HG02571 (cell line): ENCODE results near the gene CAV1.

Experiments
- ATAC-seq: cut with Tn5 transposase; IDR thresholded peaks from one replicate; pipeline ENCODE4 v1.9.1; 2021; ENCODE audit warnings: mild to moderate bottlenecking, moderate library complexity; ENCODE audit not compliant: unreplicated experiment

The CAV1 gene

DNA sequence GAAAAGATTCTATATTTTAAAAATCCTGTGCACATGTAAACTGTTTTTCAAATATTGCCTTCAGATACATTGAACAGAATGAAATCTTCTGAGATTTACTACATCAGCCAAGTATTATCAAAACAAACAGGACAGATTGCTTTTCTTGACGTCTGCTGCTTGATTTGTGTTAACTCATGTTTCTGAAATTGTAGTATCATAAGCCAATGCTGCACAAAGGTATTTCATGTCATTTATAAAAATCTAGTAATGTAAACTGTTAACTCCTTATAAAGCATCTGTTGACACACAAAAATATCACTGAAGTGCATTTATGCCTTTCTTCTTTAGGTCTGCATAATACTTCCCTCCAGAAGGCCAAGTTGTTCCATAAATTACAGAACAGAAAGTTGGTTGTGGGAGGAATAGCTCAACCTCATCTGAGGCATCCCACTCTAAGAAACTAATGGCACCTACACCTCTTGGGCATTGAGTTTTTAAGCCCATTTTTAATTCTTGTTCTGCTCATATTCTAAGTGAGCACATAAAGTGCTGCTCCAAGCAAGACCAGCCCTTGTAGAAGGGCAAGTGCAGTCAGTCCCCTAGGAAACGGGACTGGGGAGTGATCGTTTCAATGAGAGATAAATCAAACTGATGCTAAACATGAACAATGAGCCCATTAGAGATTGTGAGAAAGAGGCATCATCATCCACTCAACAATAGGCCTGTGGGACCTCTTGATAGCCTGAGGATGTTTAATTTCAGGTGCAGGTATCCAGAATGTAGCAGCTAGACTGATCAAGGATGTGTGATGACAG lies 28.5 kb downstream of the CAV1 start:
- ATAC-seq: no peak

DNA sequence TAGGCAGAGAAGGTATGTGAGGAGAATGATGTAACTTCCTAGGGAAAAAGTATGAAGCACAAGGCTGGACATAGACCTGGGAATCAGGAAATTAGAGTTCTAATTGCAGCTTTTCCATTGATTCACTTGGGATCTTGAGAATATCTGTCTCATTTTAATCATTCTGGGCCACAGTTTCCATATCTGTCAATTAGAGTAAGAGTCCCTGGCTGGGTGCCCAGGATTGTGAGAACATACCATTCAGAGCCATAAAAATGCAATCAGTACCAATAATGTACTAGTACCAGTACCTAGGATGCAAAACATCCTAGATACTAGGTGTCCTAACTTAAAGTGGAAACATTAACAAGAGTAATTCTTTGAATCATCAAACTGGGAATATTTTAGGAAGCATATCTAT lies 29.6 kb downstream of the CAV1 start:
- ATAC-seq: no peak

DNA sequence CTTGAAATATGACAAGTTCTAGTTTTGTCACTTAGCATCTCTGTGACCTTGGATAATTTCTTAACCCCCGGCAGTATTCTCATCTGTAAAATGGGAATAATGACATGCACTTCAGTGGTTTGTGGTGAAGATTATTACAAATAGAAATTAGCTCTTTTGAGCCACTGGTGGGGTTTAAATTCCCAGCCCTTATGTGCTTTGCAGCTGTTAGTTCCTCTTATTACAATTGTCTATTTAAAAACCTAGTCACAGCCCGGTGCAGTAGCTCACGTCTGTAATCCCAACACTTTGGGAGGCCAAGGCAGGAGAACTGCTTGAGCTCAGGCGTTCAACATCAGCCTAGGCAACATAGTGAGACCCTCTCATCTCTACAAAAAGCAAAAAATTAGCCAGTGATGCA lies 30.1 kb downstream of the CAV1 start:
- ATAC-seq: no peak

DNA sequence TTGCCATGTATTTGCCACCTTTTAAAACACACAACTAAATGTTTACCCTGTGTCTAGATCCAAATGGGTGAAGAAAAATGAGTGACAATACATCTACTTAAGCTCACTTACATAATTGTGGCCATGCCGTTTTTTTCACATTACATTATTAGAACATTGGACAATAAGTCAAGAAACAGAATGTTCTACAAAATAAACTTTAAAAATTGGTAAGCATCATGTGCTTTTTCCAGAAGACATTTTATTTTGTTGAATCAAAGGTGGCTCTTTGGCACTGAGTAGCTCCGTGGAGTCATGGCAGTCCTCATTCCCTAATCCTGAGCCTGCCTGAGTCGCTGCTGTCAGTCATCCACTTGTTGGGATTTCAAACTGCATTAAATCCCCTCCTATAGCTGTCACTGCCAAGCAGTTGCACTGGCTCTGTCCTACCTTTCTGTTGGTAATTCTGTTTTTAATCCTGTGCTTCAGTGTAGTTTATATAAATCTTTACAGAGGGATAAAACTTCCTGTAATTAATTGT lies 32.3 kb downstream of the CAV1 start:
- ATAC-seq: no peak

DNA sequence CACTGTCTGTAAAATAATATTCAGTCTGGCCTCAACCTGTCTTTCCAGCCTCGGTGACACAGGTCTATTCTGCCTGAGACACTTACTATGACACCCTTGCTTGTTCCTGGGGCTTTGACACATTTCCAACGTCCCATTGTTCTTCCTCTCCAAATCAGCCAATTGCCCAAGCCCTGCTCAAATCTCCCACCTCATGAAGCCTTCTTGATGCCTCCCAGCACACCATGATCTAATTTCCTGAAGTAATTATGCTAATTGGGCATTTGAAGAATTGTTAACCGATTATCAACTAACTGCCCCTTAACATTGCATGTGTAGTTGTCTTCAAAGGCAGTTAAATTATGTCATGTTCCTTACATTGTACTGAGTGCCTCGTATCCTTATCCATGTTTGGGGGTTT lies 33.1 kb downstream of the CAV1 start:
- no peak for ATAC-seq

DNA sequence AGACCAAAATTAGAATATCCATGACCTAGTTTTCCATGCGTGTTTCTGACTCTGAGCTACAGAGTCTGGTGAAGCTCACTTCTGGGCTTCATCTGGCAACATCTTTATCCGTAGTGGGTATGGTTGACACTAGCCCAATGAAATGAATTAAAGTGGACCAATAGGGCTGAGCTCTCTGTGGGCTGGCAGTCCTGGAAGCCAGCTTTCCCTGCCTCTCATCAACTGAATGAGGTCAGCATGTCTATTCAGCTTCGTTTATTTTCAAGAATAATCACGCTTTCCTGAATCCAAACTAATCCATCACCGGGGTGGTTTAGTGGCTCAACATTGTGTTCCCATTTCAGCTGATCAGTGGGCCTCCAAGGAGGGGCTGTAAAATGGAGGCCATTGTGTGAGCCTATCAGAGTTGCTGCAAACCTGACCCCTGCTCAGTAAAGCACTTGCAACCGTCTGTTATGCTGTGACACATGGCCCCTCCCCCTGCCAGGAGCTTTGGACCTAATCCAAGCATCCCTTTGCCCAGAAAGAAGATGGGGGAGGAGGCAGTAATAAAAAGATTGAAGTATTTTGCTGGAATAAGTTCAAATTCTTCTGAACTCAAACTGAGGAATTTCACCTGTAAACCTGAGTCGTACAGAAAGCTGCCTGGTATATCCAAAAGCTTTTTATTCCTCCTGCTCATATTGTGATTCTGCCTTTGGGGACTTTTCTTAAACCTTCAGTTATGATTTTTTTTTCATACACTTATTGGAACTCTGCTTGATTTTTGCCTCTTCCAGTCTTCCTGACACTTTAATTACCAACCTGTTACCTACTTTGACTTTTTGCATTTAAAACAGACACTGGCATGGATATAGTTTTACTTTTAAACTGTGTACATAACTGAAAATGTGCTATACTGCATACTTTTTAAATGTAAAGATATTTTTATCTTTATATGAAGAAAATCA lies 35.5 kb downstream of the CAV1 start:
- no peak for ATAC-seq

DNA sequence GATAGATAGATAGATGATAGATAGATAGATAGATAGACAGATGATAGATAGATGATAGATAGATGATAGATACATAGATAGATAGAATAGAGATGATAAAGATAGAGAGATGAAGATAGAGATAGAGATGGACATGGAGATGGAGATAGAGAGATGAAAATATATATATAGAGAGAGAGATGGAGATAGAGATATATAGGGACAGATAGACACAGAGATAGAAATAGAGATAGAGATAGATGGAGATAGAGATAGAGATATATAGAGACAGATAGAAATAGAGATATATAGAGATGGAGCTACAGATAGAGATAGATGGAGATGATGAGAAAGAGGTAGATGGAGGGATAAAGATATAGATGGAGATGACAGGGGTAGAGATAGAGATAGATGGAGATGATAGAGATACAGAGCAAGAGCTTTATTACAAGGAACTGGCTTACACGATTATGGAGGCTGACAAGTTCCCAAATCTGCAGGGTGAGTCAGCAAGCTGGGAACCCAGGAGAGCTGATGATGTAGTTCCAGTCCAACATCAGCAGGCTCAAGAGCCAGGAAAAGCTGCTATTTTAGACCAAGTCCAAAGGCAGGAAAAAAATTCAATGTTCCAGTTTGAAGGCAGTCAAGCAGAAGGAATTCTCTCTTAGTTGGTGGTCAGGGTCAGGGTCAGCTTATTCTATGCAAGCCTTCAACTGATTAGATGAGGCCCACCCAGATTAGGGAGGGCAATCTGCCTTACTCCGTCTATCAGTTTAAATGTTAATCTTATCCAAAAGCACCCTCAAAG lies 37.1 kb downstream of the CAV1 start:
- no peak for ATAC-seq

DNA sequence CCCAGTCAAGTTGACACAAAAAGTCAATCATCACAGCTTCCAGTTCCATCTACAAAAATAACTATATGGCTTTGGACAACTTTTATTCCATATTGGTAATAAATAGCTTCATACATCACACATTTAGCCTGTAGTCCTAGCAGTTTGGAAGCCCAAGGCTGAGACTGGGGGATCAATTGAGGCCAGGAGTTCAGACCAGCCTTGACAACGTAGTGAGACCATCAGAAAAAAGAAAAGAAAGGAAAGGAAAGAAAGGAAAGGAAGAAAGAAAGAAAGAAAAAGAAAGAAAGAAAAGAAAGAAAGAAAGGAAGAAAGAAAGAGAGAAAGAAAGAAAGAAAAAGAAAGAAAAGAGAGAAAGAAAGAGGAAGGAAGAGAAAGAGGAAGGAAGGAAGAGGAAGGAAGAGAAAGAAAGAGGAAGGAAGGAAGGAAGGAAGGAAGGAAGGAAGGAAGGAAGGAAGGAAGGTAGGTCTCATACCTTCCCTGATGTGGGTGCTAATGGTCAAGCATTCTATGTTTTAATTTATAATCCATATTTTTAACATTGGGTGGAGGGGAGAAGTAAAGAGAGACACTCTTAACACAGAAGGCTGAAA lies 37.8 kb downstream of the CAV1 start:
- ATAC-seq: no peak

DNA sequence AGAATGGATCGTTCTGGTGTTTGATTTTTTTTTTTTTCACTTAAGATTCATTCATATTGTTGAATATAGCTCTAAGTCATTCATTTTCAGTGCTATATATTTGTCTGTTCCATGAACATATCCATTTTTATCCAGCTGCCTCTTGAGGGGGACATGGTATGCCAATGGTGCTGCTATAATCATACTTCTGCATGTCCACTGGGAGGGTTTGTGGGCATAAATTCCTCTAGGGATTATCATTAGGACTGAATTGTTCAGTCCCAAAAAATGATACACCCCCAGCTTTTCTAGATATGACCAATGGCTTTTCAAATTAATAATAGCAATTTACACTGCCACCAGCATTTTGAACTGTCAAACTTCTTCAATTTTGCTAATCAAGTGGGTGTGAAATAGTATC lies 41.1 kb downstream of the CAV1 start:
- no peak for ATAC-seq

DNA sequence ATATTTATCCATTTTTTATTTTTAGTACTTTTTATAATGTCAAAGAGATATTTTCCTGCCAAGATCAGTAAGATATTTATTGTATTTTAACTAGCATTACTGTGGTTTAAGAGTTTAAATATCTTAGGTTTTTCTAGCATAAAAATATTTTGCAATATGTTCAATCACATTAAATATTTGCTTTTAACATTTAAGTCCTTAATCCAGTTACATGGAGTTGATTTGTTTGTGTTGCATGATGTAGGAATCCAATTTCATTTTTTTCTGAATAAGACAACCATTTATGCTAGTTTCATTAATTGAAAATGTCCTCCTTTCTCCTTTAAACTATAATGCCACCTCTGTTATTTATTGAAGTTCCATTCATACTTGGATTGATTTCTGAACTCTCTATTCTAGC lies 41.8 kb downstream of the CAV1 start:
- no peak for ATAC-seq

DNA sequence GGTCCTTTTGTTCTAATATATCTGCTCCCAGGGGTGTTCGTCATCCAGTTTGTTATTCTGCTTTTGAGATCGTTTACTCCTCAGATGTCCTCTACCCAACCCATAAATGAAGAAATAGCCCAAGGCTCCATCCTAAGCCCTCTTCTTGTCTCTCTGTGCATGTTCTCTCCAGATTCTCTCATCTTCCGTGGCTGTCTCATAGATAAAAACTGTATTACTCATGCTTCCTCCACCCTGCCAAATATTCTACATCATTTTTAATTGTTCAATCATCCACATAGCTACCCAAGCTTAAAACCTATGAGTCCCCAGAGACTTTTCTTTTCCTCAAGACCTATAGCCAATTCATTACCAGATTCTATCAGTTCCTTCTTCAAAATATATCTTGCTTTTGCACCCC lies 44.9 kb downstream of the CAV1 start:
- no peak for ATAC-seq

DNA sequence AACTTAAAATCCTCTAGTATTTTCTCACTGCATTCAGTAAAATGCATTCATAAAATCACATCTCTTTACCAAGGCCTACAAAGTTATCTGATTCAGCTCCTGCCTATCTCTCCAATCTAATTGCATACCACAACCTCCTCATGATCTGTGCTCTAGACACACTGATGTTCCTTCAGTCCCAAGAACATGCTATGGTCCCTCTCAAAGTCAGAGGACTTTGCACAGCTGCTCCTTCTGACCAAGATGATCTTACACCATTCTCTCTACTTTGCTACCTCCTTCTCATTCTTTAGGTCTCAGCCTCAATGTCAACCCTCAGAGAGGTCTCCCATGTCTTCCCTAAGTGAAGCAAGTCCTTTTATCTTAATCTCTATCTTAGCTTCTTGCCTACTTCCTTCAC lies 45.5 kb downstream of the CAV1 start:
- no peak for ATAC-seq

DNA sequence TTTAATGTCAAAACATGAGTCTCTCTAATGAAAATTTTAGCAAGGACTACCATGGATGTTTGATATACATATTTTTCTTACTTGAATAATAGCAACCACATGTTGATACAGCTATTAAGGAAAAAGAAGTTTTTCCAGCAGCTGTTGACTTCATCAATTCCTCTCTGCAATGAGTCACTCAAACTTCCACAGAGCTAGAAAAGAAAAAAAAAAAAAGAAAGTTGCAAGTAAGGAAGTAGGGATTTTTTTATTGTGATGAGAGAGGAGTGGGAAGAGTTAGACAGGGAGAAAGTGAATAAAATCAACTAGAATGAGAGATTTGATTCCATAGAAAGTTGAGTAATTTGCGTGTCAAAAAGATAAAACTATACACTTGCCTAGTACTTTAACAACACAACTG lies 46.2 kb downstream of the CAV1 start:
- no peak for ATAC-seq

DNA sequence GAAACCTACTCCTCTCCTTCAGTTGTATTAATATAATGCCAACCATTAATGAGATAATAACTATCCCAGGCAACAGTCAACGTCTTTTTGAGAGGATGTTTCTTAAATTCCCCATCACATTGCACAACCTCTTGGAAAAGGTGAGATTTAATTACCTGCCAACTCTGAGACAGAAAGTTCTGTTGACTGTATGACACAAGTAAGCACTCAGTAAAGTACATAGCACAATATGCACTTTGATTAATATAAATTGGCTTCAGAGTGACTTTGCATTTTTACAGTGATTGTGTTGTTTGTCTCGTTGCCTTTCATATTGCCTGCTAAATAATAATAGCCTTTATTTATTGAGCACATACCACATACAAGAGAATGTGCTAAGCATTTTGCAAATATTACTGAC lies 46.7 kb downstream of the CAV1 start:
- ATAC-seq: no peak

DNA sequence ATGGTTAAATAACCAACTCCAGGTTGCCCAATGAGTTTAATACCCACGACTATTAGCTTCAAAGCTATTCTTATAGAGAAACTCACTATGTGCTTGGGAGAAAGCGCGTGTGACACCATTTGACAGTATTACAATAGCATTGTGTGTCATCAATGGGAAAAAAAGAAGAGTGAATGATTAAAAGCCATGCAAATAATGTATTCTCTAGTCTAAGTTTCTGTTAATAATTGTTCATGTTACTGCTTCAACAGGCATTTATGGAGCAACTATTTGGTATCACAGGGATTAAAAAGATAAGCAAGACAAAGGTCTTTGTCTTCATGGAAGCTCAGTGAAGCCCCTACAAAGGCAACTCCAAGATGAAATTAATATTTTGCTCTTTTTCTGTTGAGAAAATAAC lies 47.2 kb downstream of the CAV1 start:
- no peak for ATAC-seq

DNA sequence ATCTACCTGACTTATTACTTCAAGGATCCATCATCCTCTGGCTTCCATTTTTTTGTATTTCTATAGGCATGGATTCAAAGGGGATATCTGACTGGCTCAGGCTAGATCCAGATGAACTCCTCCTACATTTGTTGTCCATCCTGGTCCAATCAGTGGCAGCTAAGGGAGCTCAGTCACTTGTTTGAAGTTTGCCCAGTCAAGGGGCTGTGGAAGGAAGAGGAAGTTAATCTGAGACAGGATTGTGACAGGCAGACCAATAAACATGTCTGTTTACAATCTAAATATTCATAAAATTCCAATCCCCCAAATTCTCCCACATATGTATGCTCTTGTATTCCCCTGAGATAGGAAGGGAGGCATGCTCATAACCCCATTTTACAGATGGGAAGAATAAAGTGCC lies 48.7 kb downstream of the CAV1 start:
- ATAC-seq: no peak

DNA sequence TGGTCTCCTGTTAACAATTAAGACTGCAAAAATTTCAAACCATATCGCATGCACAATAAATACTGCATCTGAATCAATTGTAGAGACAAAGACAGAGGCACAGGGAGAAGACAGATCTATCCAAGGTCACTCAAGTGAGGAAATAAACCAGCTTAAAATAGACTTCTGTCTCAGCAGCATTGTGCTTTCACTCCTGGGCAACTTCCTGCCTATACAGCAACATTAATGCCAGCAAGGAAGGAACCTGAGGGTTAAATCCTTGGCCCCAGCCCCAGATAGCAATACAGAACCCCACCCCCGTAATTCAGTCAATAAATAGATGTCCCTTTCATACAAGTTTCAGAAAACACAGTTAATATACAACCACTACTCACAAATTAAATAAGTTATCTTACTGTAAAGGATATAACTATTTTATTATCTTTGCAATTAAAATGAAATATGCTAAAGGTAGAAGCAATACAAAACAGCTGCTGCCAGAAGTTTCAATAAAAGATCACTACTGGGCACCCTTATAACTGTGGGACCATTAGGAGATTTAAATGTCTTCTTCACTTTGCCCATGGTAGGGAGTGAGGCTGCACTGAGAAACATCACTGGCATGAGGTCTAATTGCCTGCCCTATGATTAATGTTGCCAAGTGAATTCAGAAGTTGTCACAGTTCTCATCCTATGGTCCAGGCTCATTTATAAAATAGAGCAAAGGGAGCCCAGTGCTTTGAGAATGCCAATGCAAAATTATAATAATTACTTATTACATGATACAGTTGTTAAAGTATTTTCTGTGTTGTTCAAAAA lies 49.4 kb downstream of the CAV1 start:
- no peak for ATAC-seq

DNA sequence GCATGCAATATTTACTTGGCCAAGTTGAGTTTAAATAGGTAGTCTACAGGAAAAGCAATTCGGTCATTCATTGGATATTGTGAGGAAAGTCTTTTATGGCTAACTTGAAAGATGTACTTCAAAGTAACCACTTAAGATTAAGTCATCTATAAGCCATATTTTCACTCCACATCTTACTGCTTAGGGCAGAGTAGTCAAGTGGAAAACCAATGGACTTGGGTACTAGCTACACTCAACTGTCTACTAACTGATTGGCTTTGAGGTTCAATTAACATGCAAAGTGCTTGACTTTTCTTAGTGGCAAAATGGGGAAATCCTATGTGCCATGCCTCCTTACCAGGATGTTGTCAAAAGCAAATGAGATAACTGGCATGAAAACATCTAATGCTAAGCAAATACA lies 51.0 kb downstream of the CAV1 start:
- no peak for ATAC-seq

DNA sequence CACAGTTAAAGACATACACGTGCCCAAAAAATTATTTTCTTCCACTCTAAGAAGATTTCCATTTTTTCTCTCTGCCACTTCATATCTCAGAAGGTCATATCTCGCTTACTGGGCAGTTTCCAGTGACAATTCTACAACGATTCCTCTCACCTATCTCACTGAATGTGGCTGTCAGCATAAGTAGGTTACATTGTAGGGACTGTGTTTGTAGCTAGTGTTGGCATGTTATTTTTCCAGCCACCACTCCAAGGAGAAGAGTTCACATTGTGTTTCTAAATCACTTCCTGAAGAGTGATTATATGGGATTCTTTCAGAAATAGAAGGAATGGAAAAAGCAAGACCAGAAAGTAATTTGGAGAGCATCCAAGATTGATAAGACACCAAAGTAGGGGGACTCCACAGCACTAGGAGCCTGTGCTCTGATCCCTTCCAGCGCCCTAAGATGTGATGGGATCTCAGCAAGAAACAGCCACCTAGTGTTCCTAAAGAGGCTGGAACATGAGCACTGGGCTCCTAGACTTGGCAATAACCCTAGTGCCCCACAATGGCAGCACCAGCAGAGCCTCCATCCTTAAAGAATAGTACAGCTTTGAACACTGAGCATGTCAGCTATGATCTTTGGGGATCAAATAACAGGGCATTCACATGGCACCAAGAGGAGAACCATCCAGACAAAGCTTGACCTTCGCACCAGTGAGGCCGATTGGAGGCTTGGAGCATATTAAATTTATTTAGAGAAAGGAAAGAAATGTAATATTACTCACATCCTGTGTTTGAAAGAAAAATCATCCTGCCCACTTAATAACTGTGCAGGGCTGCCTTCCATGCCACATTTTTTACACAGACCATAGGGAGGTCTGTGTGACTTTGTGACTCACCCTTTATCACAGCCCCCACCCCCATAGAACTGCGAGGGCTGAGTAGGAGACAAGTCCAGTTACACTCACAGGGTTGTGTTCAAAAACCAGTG lies 51.8 kb downstream of the CAV1 start:
- peak; percentile 22 for ATAC-seq
